Measurements from ENCODE around the gene CDK7.
"Not testable (repeated sequence)": the region's sequence is repeated elsewhere in the genome, so short reads cannot be mapped to it uniquely, and the experiment has no call there.

CDK7 gene

GRCh38 chr5:69234457-69235268, at the start of gene CDK7:
Gene CDK7 (plus strand): TSS chr5:69234886. CDS start chr5:69234976, 90 bp downstream.
- DNase-seq = peak; percentile 95

- DNase-seq = peak; percentile 55
Observed at GRCh38 chr5:69187342-69187741, 47.3 kb upstream of the CDK7 start.

GRCh38 chr5:69188811-69189161, 45.9 kb upstream of the CDK7 start:
- DNase-seq = no peak

- peak; percentile 94 for DNase-seq
Observed at GRCh38 chr5:69189162-69190086, 45.3 kb upstream of the CDK7 start, which contains the start of gene CENPH. Gene CENPH (plus strand): TSS chr5:69189583. CDS start chr5:69189635, 52 bp downstream.

- no peak for DNase-seq
Observed at GRCh38 chr5:69202497-69202896, 32.2 kb upstream of the CDK7 start.

GRCh38 chr5:69206528-69207190, 28.0 kb upstream of the CDK7 start:
- no peak for DNase-seq

GRCh38 chr5:69209602-69210001, 25.1 kb upstream of the CDK7 start:
- DNase-seq = no peak

- DNase-seq = peak; percentile 15
Observed at GRCh38 chr5:69211200-69211599, 23.5 kb upstream of the CDK7 start.

GRCh38 chr5:69212022-69212421, 22.7 kb upstream of the CDK7 start:
- no peak for DNase-seq

GRCh38 chr5:69213513-69214215, 21.0 kb upstream of the CDK7 start:
- peak; percentile 35 for DNase-seq

- peak; percentile 78 for DNase-seq
Observed at GRCh38 chr5:69217151-69217511, 17.6 kb upstream of the CDK7 start.

GRCh38 chr5:69217548-69218526, 16.8 kb upstream of the CDK7 start:
- peak; percentile 94 for DNase-seq

GRCh38 chr5:69219939-69220338, 14.7 kb upstream of the CDK7 start:
- no peak for DNase-seq

- not testable (repeated sequence) for DNase-seq
Observed at GRCh38 chr5:69220371-69220770, 14.3 kb upstream of the CDK7 start.

GRCh38 chr5:69220833-69221232, 13.9 kb upstream of the CDK7 start:
- DNase-seq = not testable (repeated sequence)

- no peak for DNase-seq
Observed at GRCh38 chr5:69224520-69224919, 10.2 kb upstream of the CDK7 start.

GRCh38 chr5:69225860-69226259, 8.8 kb upstream of the CDK7 start:
- DNase-seq = no peak

GRCh38 chr5:69230181-69230580, 4.5 kb upstream of the CDK7 start:
- DNase-seq = no peak

GRCh38 chr5:69231281-69231680, 3.4 kb upstream of the CDK7 start:
- DNase-seq = no peak

GRCh38 chr5:69231851-69232250, 2.8 kb upstream of the CDK7 start:
- no peak for DNase-seq

GRCh38 chr5:69236733-69237132, 2.0 kb downstream of the CDK7 start:
- not testable (repeated sequence) for DNase-seq
